Fibroblast of skin of right biceps (primary cell): ENCODE data around the gene SLC52A3.
"Not testable (repeated sequence)": the region's sequence is repeated elsewhere in the genome, so short reads cannot be mapped to it uniquely, and the experiment has no call there.

ENCODE experiments used
- DNase-seq: peaks from one replicate; pipeline ENCODE4 v3.0.0-alpha.2; 2013

Gene SLC52A3

DNA sequence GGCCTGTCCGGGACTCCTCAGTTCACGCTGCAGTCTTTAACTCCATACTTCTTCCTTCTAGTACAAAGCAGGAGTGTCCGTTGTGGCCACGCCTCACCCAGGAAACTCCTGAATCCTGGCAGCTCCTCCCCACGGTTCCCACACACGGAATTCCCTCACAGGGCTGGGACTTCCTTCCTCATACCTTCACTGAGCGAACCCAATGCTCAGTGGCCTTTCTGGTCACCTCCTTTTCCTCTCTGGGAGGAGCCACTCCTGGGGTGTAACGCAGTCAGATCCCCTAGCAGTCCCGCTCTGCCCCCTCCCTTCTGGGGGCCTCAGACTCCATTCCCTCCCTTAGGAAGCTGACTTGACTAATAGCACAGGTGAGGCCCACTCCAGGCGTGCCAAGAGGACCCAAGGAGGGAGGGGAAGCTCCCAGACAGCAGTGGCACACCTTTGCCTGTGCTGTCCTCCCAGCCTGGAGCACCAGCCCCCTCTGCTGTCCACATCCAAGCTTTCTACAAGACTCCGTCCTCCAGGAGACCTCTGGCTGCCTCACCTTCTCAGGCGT lies at the start of gene SLC52A3:
Gene SLC52A3 (minus strand): TSS at position 75 of the 553 bp plus-strand sequence. CDS start 2,726 bp downstream, outside the sequence.
- DNase-seq, result no peak

DNA sequence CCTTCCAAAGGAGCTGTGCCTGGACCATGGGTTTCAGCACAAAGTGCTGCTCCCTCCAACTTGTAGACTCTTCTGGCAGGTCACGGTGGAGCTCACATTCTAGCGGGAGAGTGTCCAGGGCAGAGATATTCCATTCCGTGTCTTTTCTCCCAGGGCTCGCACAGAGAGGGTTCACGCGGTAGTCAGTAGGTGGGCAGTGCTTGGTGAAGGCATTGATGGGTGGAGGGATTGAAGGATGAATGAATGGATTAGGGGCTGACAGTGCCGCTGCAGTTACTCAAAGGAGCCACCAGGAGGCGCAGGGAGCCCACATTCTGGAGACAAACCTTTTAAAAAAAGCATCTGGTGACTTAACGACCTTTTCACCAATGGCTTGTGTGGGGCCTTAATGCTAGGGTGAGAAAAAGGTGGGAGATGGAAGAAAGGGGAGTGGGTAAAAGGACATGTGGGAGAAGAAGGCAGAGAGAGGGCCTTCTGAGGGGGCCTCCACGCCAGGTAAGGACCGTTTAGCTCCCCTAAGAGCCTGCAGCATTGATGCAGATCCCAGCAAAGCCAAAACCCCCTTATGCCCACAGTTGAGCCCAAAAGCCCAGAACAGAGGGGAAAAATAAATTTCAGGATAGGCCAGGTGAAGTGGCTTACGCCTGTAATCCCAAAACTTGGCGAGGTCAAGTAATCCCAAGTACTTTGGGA lies 47.8 kb upstream of the SLC52A3 start:
- DNase-seq, result peak; percentile 50

GRCh38 chr20:815226-815625 lies 46.9 kb upstream of the SLC52A3 start:
- no peak for DNase-seq

- no peak for DNase-seq
These were observed 45.1 kb upstream of the SLC52A3 start for GRCh38 chr20:813390-813789.

DNA sequence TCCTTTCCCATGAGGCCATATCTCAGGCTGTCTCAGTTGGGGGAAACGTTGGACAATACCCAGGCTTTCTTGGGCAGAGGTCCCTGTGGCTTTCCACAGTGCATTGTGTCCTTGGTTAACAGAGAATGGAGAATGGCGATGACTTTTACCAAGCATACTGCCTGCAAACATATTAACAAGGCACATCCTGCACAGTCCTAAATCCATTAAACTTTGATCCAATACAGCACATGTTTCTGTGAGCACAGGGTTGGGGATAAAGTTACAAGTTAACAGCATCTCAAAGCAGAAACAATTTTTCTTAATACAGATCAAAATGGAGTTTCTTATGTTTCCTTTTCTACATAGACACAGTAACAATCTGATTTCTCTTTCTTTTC lies 44.1 kb upstream of the SLC52A3 start:
- DNase-seq, result not testable (repeated sequence)

DNA sequence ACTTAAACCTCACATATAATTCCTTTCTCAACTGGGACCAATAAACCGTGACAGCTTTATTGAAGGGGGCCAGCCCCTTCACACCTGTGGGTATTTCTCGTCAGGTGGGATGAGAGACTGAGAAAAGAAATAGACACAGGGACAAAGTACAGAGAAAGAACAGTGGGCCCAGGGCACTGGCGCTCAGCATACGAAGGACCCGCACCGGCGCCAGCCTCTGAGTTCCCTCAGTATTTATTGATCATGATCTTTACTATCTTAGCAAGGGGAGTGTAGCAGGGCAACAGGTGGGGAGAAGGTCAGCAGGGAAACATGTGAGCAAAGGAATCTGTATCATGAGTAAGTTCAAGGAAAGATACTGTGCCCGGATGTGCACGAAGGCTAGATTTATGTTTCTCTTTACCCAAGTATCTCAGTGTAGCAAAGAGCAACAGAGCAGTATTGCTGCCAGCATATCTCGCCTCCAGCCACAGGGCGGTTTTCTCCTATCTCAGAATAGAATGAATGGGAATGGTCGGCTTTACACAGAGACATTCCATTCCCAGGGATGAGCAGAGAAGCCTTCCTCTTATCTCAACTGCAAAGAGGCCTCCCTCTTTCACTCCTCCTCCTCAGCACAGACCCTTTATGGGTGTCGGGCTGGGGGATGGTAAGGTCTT lies 43.6 kb upstream of the SLC52A3 start:
- not testable (repeated sequence) for DNase-seq

DNA sequence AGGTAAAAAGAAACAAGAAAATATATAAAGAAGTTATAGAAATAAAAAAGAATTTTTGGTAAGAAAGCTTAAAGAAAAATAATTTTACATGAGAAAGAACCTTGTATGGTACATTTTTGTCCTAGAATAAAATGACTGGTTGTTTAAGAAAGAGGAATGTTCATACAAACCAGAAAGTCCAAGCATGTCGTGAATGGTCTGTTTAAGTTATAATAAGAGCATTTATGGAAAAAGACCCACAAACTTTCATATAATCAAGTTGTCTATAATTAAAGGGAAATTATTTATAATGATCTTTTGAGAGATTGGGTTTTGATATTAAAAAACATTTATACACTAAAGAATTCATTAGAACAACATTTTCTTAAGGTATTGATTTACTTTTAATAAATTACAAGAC lies 37.4 kb upstream of the SLC52A3 start:
- no peak for DNase-seq

GRCh38 chr20:801678-802077 lies 33.4 kb upstream of the SLC52A3 start:
- DNase-seq, result no peak

GRCh38 chr20:800026-800425 lies 31.7 kb upstream of the SLC52A3 start:
- not testable (repeated sequence) for DNase-seq

GRCh38 chr20:798746-799145 lies 30.4 kb upstream of the SLC52A3 start:
- DNase-seq, result not testable (repeated sequence)

- DNase-seq, result no peak
These were observed 28.6 kb upstream of the SLC52A3 start for GRCh38 chr20:796921-797320.

DNA sequence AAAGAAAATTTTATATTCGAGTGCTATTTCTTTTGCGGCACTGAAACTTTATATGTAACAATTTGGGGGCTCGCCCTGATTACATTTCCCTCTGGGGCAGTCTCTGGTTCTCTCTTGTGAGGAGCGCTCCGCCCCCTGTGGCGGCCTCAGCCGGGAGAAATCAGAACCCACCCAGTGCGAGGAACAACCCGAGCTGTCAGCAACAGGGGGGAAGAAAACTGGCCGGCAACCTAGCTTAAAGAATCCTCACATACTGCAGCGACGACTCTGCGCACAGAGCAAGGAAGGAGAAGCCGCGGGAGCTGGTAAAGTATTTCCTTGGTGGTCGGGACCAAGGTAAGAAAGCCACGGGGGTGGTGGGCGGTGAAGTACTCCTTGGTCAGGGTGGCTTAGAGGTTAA lies 23.9 kb upstream of the SLC52A3 start:
- no peak for DNase-seq

DNA sequence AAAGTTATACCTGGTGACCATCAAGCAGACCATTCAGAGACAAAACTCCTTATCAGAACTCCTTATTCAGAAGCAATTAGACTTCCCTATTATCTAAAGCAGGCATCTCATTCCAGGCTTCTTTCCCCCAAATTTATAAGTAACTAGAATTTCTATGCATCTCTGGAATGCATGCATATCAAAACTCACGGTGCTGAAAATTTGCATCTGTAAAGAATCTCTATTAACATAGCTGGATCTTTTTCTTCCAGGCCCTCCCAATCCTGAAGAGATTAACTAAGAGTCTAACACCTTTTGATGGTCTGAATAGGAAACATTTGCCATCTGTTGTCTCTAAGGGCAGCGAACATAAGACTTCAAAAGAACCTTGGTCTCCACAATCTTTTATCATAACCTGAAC lies 22.8 kb upstream of the SLC52A3 start:
- no peak for DNase-seq

- DNase-seq, result no peak
These were observed 19.5 kb upstream of the SLC52A3 start for GRCh38 chr20:787825-788224.

DNA sequence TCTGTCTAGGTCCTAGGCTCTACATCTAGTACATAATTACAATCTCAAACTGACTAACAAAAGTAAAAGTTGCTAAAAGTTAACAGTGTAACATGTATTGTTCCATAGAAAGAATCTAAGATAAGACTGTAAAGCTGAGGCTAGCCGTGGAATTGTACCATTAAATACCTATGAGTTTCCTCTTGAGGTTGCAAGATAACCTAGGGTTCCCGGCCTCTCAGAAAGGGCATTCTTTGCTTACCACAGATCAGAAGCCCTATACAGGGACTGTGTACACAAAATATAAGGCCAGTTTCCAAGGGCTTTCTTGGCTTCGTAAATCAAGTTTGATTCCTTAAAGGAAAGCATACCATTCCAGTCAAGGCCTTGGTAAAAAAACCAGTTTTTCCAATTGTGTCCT lies 11.5 kb upstream of the SLC52A3 start:
- no peak for DNase-seq

- no peak for DNase-seq
These were observed 7.9 kb upstream of the SLC52A3 start for GRCh38 chr20:776165-776564.

GRCh38 chr20:775679-776135 lies 7.4 kb upstream of the SLC52A3 start:
- no peak for DNase-seq

DNA sequence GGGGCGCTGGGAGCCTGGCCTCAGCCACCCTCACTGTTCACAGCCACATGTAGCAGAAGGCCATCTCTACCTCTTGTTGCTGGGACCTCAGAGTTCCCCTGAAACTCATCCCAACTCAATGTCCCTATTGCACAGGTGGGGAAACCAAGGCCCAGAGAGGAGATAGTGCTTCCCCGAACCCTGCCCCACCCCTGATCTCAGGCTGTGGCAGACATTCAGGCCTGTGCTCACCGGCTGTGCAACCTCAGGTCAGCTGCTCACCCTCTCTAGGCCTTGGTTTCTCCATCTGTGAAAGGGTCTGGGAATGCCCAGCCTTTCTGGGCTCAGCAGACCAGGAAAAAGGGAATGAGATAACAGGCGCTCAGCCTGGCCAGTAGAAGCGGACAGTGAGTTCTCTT lies 6.4 kb upstream of the SLC52A3 start:
- no peak for DNase-seq

DNA sequence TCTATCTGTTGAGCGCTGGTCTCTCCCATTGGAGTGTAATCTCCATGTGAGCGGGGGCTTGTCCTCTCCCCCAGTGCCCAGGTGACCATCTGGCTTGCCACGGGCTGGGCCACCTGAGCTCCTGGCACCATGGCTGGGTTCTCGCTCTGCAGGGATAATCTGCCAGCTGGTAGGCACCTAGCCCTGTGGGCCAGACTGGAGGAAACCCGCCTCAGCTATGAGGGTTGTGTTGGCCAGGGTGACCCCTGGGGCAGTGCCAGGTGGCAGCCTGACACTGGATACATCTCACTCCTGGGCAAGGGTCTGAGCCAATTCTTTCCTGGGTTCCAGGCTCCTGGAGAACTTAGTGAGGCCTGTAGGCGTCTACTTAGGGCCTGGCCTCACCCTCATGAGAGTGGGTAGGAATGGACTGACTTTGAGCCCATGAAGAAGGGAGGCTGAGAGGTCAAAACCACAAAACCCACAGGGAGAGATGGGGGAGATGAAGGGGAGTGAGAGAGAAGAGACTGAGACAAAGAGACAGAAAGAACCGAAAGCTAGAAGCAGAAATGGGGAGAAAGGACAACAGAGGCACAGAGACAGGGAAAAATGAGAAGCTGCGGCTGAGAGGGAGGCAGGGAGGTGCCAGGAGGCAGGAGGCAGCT lies 5.8 kb upstream of the SLC52A3 start:
- DNase-seq, result no peak

- no peak for DNase-seq
These were observed 4.5 kb upstream of the SLC52A3 start for GRCh38 chr20:772806-773205.

GRCh38 chr20:771741-772464 lies 3.6 kb upstream of the SLC52A3 start:
- DNase-seq, result no peak

DNA sequence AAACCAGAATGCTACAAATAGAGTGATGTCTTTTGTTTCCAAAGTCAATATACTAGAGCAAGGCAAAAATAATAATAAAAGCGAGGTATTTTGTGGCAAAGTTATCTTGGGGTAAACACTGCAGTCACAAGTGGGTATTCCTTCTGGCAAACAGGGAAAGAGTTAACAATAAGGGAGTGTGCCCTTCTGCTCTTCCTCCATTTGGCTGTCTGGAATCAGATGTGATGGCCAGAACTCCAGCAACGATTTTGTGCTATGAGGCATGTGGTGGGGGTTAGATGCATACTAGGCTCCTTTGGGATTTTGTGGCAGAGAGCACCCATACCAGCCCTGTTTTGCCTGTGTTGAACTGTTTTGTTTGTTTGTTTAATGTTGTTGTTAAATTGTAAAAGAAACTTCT lies 2.4 kb upstream of the SLC52A3 start:
- DNase-seq, result no peak

GRCh38 chr20:766906-767305 lies 1.4 kb downstream of the SLC52A3 start:
- DNase-seq, result no peak
